Stimulated activated CD8-positive, alpha-beta memory T cell treated with anti-CD3 and anti-CD28 coated beads, Interleukin-15, amount 100 ng/mL, for 4 hours (primary cell): ENCODE measurements around the gene PHTF2.

Experiments used
- DNase-seq, 2 donors: peaks; one replicate each; pipeline ENCODE4 v3.0.0-alpha.2; 2020; ENCODE audit warnings: low read depth in 2 of 2

The PHTF2 gene

GRCh38 chr7:77931841-77932240 lies 133.3 kb downstream of the PHTF2 start:
- DNase-seq, result no peak

DNA sequence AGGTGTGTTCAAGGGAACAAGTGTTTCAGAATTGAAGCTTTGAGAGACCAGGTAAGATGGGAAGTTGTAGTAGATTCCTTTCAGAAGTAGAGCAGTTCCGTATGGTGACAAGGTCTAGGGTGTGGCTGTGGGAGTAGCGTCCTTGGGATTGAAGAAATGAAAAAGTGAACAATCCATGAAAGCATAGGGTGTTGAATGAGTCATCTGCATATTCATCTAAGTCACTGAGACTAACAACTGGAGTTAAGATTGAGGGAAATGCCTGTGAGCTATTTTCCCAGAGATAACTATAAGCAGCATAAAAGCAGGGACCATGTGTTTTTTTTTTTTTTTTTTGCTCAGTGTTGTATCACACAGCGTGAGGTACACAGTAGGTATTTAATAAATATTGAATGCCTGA lies 134.8 kb downstream of the PHTF2 start:
- DNase-seq, result no peak

GRCh38 chr7:77935652-77936348 lies 137.2 kb downstream of the PHTF2 start:
- DNase-seq, result no peak

DNA sequence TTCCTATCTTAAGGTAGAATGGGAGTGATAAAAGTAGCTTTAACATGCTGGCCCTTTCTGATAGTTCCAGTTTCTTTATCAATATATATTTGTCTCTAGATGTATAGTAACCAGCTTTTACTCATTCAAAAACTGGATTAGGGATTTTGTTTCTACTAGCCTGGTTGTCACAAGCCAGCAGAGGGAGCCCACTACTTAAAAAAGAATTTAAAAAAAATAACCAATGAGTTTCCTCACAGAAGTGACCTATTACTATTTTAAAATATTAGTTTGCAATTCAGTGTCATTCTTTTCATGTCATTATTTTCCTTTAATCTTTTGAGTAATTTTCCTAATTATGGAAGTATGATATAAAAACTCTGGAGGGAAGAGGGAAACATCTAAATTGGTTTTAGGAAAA lies 142.1 kb downstream of the PHTF2 start:
- no peak for DNase-seq

DNA sequence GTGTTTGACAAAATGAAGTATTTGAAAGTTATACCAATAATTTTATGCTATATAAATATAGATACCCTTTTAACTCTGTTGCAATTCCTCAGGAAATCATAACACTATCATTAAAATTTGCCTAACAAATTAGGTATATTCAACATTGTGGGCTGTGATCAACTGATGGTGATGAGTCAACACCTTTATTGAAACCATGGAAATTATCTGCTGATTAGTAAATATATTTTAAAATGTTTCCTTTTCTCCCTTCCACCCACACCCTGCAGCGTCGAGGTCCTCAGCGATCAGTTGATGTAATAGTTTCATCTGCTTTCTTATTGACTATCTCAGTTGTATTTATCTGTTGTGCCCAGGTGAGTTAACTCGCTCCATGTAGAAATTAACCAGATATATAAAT lies 143.9 kb downstream of the PHTF2 start:
- no peak for DNase-seq

DNA sequence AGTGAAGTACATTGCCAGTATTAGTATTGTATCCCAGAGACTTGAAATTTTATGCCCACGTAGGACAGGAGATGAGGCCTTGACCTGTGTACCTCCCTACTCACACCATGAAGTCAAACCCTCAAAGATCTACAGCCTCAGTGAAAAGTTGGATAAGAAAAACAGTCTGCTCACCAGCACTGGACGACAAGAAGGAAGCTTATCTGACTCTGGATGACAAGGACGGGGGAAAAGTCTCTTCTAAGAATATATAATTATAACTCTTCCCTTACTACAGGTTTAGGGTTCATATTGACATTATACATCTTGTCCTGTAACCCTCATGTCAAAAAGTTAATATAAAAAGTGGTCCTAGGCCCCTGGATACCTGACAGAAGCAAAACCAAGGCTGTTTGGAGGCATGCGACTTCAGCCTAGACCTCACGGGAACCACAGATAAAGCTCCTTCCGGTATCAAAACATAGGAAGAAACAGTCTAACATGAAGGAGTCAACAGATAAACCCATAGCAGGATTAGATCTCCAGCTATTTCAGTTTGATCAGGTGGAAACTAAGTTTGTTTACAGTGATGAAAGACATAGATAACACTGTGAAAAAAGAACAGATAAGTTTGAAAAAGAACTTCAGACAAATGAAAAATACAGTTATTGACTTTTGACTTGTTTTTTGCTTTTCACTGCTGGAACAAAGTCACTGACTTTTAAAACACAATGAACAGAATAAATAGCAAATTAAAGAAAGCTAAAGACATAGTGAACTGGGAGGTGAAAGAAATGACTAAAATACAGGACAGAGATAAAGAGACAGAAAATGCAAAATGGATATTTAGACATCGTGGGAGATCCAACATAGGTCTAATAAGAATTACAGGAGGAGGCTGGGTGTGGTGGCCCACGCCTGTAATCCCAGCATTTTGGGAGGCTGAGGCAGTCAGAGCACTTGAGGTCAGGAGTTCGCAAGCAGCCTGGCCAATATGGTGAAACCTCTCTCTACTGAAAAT lies 145.9 kb downstream of the PHTF2 start:
- DNase-seq, result no peak

DNA sequence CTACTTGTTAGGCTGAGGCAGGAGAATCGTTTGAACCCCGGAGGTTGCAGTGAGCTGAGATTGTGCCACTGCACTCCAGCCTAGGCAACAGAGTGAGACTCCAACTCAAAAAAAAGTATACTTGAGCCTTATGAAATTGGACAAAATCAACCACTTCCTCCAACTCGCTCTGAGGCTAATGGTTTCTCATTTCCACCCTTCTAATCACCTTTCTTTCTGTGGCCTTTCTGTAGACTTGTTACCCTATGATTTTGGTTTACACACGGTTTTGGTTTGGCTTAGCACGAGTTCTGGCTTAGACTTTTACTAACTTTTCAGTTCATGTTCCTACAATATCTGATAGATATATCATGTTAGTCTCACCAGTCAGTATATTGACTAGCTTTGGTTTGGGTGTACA lies 152.0 kb downstream of the PHTF2 start:
- no peak for DNase-seq

- DNase-seq, result no peak
Measured at GRCh38 chr7:77954773-77955555, 156.4 kb downstream of the PHTF2 start.

- DNase-seq, result no peak
Measured at GRCh38 chr7:77958436-77958835, 159.9 kb downstream of the PHTF2 start.

GRCh38 chr7:77959080-77959479 lies 160.5 kb downstream of the PHTF2 start:
- DNase-seq, result no peak

GRCh38 chr7:77960336-77960735 lies 161.8 kb downstream of the PHTF2 start:
- DNase-seq, result no peak

GRCh38 chr7:77967429-77967828 lies 168.9 kb downstream of the PHTF2 start:
- DNase-seq, result no peak

- no peak for DNase-seq
Measured at GRCh38 chr7:77971726-77972125, 173.2 kb downstream of the PHTF2 start.

- no peak for DNase-seq
Measured at GRCh38 chr7:77975672-77976480, 177.3 kb downstream of the PHTF2 start.

DNA sequence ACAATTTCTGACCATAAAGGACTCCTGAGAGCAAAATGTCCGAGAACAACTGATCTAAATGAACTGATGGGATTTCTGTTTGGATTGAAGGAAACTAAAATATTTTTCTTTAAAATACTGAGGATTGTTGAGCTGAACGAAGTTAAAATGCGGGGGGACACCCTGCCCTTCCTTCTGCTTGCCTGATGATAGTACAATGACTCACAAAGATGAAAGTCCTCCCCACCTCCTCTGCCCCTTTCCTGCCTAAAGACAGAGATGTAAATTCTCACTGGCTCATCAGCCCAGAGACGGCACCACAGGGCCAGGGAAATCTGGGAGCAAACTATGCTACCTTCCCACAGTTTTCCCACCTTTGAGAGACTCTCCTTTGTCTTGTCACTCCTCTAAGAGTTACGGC lies 180.6 kb downstream of the PHTF2 start:
- DNase-seq, result no peak

GRCh38 chr7:77980087-77980713 lies 181.6 kb downstream of the PHTF2 start:
- no peak for DNase-seq

DNA sequence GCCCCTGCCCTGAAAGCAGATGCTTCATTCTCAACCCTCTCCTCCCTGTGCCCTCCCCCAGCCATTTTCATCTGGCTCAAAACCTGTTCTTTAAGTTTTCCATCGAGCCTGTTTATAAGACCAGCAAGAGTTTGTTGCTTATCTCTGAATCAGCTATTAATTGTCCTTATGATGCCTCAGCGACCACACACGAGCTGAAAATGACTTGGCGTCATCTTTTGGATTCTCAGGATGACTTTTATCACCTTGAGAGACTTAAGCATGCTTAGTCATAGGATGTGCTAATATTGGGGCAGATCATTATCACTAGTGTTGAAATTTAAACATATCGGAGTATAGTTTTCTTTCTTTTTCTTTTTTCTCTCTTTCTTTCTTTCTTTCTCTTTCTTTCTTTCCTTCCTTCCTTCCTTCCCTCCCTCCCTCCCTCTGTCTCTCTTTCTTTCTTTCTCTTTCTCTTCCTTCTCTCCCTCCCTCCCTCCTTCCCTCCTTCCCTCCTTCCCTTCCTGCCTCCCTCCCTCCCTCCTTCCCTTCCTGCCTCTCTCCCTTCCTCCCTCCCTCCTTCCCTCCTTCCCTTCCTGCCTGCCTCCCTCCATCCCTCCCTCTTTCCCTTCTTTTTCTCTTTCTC lies 184.5 kb downstream of the PHTF2 start:
- no peak for DNase-seq

DNA sequence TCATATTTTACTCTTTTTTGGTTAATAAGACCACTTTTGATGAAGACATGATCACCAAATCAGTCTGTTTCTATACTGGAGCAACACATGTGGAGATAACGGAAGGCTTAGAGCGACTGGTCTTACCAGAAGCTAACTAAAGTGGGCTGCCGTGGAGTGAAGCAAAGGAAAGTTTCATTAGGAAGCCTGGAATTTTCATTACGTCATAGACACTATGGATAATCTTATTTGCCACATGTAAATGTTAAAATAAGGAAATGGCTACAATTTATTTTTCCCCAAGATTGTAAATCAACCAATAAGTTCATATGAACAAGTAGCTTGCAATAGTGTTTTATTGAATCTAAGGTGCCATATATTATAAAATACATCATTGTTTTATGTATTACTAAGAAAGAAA lies 185.4 kb downstream of the PHTF2 start:
- DNase-seq, result no peak

GRCh38 chr7:77985232-77985973 lies 186.8 kb downstream of the PHTF2 start:
- DNase-seq, result no peak

DNA sequence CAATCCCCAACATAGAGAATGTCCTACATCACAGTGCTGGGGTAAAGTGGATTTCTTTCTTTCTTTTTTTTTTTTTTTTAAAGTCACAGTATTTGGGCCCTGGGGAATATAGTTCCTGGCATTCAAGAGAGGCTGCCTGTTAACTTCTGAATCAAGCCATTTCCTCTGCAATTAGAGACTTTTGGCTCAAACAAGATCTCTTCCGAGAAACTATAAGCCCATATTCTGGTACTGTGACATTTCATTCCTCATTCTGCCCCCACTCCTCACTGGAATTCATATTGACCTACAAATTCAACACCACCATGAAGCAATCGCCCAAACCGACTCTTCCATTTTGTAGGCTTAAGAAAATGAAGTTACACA lies 187.4 kb downstream of the PHTF2 start:
- no peak for DNase-seq
